ENCODE measurements around the gene GPN2.

Gene GPN2

GRCh38 chr1:26862781-26863684 lies 27.1 kb downstream of the GPN2 start, which contains the start of gene SFN:
SFN (plus strand) TSS chr1:26863149; CDS start chr1:26863213, 64 bp downstream.
- Histone ChIP-seq H3K4me1 (ENCODE audit: control insufficient read depth, low read depth, low read length) (peaks cover 5% of the 10 kb centered on the region), H3K27me3 (ENCODE audit: control insufficient read depth, insufficient read depth, low read length) (peaks cover 12% of the 10 kb centered on the region), H3K27ac (ENCODE audit: low read length) (no peak within 1 kb of the TSS), H3K36me3 (ENCODE audit: control insufficient read depth, low read depth, low read length) (no peaks in the 10 kb centered on the region), H3K4me3 (ENCODE audit: low read length) (no peak within 1 kb of the TSS), H3K9ac (ENCODE audit: low read length) (no peak within 1 kb of the TSS), H3K9me3 (ENCODE audit: control insufficient read depth, low read depth, low read length) (no peaks in the 10 kb centered on the region)

DNA sequence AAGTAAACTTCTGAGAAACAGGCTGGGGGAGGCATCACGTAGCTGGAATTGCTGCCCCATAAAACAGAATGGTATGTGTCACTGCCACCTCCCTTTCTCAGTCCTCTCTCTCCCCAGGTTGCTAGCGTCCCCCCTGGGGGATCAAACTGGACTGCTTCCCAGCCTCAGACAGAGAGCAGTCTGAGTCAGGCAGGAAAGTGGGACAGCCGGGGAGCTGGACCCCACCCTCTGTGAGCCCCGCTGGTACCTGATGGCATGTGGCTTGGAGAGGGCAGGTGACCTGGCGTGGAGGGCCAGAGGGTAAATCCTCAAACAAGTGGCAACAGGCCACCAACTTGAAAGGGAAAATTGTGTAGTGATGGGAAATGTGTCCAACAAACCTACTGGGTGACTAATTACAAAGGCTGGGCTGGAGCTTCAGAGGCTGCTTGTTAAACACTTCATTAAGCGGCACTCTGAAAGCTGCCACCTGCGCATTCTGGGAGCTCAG lies 28.1 kb downstream of the GPN2 start:
- Histone ChIP-seq H3K27me3 (ENCODE audit: control insufficient read depth, insufficient read depth, low read length) (peaks cover 12% of the 10 kb centered on the region), H3K4me3 (ENCODE audit: low read length) (no peak overlapping the region), H3K9ac (ENCODE audit: low read length) (no peak overlapping the region), H3K36me3 (ENCODE audit: control insufficient read depth, low read depth, low read length) (no peaks in the 10 kb centered on the region), H3K27ac (ENCODE audit: low read length) (no peak overlapping the region), H3K9me3 (ENCODE audit: control insufficient read depth, low read depth, low read length) (no peaks in the 10 kb centered on the region), H3K4me1 (ENCODE audit: control insufficient read depth, low read depth, low read length) (peaks cover 5% of the 10 kb centered on the region)

DNA sequence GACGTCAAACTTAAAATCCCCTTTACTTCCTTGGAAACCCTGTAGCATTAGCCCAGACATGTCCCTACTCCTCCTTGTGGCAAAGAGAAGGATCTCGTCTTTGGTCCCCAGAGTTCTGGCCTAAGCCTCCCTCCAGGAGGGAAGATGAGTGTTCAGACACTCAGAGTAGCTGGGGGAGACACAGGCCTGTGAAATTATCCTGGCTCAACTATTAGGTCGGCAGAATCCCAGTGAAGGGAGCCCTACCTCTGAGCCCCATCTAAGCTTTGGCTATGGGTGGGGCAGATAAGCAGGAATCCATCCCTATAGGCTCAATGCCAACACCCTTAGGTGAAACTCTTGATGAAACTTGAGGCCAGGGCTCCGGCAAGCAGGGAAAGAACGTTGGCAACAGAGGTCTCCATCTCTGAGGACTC lies 28.8 kb downstream of the GPN2 start:
- no peaks in the 10 kb centered on the region for H3K36me3 ChIP-seq (ENCODE audit: control insufficient read depth, low read depth, low read length)
- H3K27me3 ChIP-seq (ENCODE audit: control insufficient read depth, insufficient read depth, low read length), result peaks cover 12% of the 10 kb centered on the region
- no peak overlapping the region for H3K4me3 ChIP-seq (ENCODE audit: low read length)
- H3K27ac ChIP-seq (ENCODE audit: low read length), result no peak overlapping the region
- no peak overlapping the region for H3K9ac ChIP-seq (ENCODE audit: low read length)
- no peaks in the 10 kb centered on the region for H3K9me3 ChIP-seq (ENCODE audit: control insufficient read depth, low read depth, low read length)
- peaks cover 5% of the 10 kb centered on the region for H3K4me1 ChIP-seq (ENCODE audit: control insufficient read depth, low read depth, low read length)

- no peak overlapping the region for H3K9ac ChIP-seq (ENCODE audit: low read length)
- H3K27me3 ChIP-seq (ENCODE audit: control insufficient read depth, insufficient read depth, low read length), result peaks cover 7% of the 10 kb centered on the region
- H3K9me3 ChIP-seq (ENCODE audit: control insufficient read depth, low read depth, low read length), result no peaks in the 10 kb centered on the region
- no peak overlapping the region for H3K27ac ChIP-seq (ENCODE audit: low read length)
- H3K36me3 ChIP-seq (ENCODE audit: control insufficient read depth, low read depth, low read length), result no peaks in the 10 kb centered on the region
- H3K4me3 ChIP-seq (ENCODE audit: low read length), result no peak overlapping the region
- H3K4me1 ChIP-seq (ENCODE audit: control insufficient read depth, low read depth, low read length), result peaks cover 5% of the 10 kb centered on the region
These were observed 31.0 kb downstream of the GPN2 start for GRCh38 chr1:26858891-26859640.

- H3K36me3 ChIP-seq (ENCODE audit: control insufficient read depth, low read depth, low read length), result no peaks in the 10 kb centered on the region
- H3K4me3 ChIP-seq (ENCODE audit: low read length), result no peak overlapping the region
- H3K27ac ChIP-seq (ENCODE audit: low read length), result no peak overlapping the region
- no peaks in the 10 kb centered on the region for H3K27me3 ChIP-seq (ENCODE audit: control insufficient read depth, insufficient read depth, low read length)
- no peaks in the 10 kb centered on the region for H3K9me3 ChIP-seq (ENCODE audit: control insufficient read depth, low read depth, low read length)
- H3K4me1 ChIP-seq (ENCODE audit: control insufficient read depth, low read depth, low read length), result peaks cover 5% of the 10 kb centered on the region
- no peak overlapping the region for H3K9ac ChIP-seq (ENCODE audit: low read length)
These were observed 31.9 kb downstream of the GPN2 start for GRCh38 chr1:26858160-26858559.

GRCh38 chr1:26857473-26858060 lies 32.5 kb downstream of the GPN2 start:
- Histone ChIP-seq H3K9me3 (ENCODE audit: control insufficient read depth, low read depth, low read length) (no peaks in the 10 kb centered on the region), H3K9ac (ENCODE audit: low read length) (no peak overlapping the region), H3K4me1 (ENCODE audit: control insufficient read depth, low read depth, low read length) (peaks cover 5% of the 10 kb centered on the region), H3K36me3 (ENCODE audit: control insufficient read depth, low read depth, low read length) (no peaks in the 10 kb centered on the region), H3K27ac (ENCODE audit: low read length) (no peak overlapping the region), H3K4me3 (ENCODE audit: low read length) (no peak overlapping the region), H3K27me3 (ENCODE audit: control insufficient read depth, insufficient read depth, low read length) (no peaks in the 10 kb centered on the region)

- Histone ChIP-seq H3K27me3 (ENCODE audit: control insufficient read depth, insufficient read depth, low read length) (no peaks in the 10 kb centered on the region), H3K27ac (ENCODE audit: low read length) (no peak overlapping the region), H3K4me1 (ENCODE audit: control insufficient read depth, low read depth, low read length) (no peaks in the 10 kb centered on the region), H3K9ac (ENCODE audit: low read length) (no peak overlapping the region), H3K9me3 (ENCODE audit: control insufficient read depth, low read depth, low read length) (no peaks in the 10 kb centered on the region), H3K4me3 (ENCODE audit: low read length) (no peak overlapping the region), H3K36me3 (ENCODE audit: control insufficient read depth, low read depth, low read length) (peaks cover 3% of the 10 kb centered on the region)
These were observed 33.2 kb downstream of the GPN2 start for GRCh38 chr1:26856604-26857469.

DNA sequence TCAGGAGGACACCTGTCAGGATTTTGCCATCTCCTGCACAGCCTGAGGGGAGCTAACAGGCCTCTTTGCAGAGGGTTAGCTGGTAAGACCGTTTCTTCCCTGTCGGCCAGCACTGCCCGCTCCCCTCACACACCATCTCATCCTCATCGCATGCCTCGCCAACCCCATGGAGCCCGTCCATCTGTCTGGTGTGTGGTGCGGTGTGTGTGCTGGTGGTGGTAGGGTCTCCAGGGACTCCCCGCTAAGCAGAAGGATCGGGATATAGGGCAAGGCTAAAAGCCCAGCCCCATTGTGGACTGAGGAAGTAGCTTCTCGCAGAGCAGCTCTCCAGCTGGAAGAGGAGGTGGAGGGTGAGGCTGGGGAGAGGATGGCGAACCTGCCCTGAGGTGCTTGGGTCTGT lies 33.9 kb downstream of the GPN2 start:
- no peak overlapping the region for H3K4me3 ChIP-seq (ENCODE audit: low read length)
- H3K4me1 ChIP-seq (ENCODE audit: control insufficient read depth, low read depth, low read length), result no peaks in the 10 kb centered on the region
- no peaks in the 10 kb centered on the region for H3K9me3 ChIP-seq (ENCODE audit: control insufficient read depth, low read depth, low read length)
- no peak overlapping the region for H3K9ac ChIP-seq (ENCODE audit: low read length)
- no peak overlapping the region for H3K27ac ChIP-seq (ENCODE audit: low read length)
- no peaks in the 10 kb centered on the region for H3K27me3 ChIP-seq (ENCODE audit: control insufficient read depth, insufficient read depth, low read length)
- peaks cover 9% of the 10 kb centered on the region for H3K36me3 ChIP-seq (ENCODE audit: control insufficient read depth, low read depth, low read length)

DNA sequence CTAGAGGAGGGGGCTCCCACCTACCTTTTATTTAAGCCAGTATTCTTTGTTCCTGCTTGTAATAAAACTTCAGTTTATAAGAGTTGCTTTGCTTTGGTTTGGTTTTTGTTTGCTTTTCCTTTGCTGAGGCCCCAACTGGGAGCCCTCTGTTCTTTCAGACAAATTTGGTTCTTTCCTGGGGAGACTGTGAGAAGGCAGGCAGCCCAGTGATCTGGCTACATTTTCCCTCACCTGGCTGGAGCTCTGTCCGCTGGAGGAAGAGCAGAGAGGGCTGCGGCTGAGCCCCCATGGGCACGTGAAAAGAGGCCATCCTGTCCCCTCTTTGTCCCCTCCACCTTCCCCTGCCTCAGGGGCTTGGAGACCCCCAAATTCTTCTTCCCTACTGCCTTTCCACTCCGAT lies 34.4 kb downstream of the GPN2 start:
- H3K9me3 ChIP-seq (ENCODE audit: control insufficient read depth, low read depth, low read length), result no peaks in the 10 kb centered on the region
- H3K4me1 ChIP-seq (ENCODE audit: control insufficient read depth, low read depth, low read length), result no peaks in the 10 kb centered on the region
- no peak overlapping the region for H3K27ac ChIP-seq (ENCODE audit: low read length)
- H3K27me3 ChIP-seq (ENCODE audit: control insufficient read depth, insufficient read depth, low read length), result no peaks in the 10 kb centered on the region
- no peak overlapping the region for H3K9ac ChIP-seq (ENCODE audit: low read length)
- H3K4me3 ChIP-seq (ENCODE audit: low read length), result no peak overlapping the region
- peaks cover 15% of the 10 kb centered on the region for H3K36me3 ChIP-seq (ENCODE audit: control insufficient read depth, low read depth, low read length)

GRCh38 chr1:26854906-26855305 lies 35.2 kb downstream of the GPN2 start:
- no peak overlapping the region for H3K27ac ChIP-seq (ENCODE audit: low read length)
- H3K9me3 ChIP-seq (ENCODE audit: control insufficient read depth, low read depth, low read length), result no peaks in the 10 kb centered on the region
- H3K4me1 ChIP-seq (ENCODE audit: control insufficient read depth, low read depth, low read length), result no peaks in the 10 kb centered on the region
- no peak overlapping the region for H3K9ac ChIP-seq (ENCODE audit: low read length)
- no peaks in the 10 kb centered on the region for H3K27me3 ChIP-seq (ENCODE audit: control insufficient read depth, insufficient read depth, low read length)
- H3K4me3 ChIP-seq (ENCODE audit: low read length), result no peak overlapping the region
- peaks cover 22% of the 10 kb centered on the region for H3K36me3 ChIP-seq (ENCODE audit: control insufficient read depth, low read depth, low read length)

GRCh38 chr1:26853600-26853999 lies 36.5 kb downstream of the GPN2 start:
- Histone ChIP-seq H3K4me1 (ENCODE audit: control insufficient read depth, low read depth, low read length) (no peaks in the 10 kb centered on the region), H3K4me3 (ENCODE audit: low read length) (no peak overlapping the region), H3K9me3 (ENCODE audit: control insufficient read depth, low read depth, low read length) (no peaks in the 10 kb centered on the region), H3K36me3 (ENCODE audit: control insufficient read depth, low read depth, low read length) (peaks cover 31% of the 10 kb centered on the region), H3K9ac (ENCODE audit: low read length) (no peak overlapping the region), H3K27ac (ENCODE audit: low read length) (no peak overlapping the region), H3K27me3 (ENCODE audit: control insufficient read depth, insufficient read depth, low read length) (no peaks in the 10 kb centered on the region)
